Putamen (tissue), 1 donor: ENCODE data around the gene FGF14.

Experiments used
- DNase-seq: peaks from one replicate; pipeline ENCODE4 v3.0.0-alpha.2; 2016; ENCODE audit warnings: low spot score

The FGF14 gene

GRCh38 chr13:101982903-101983302, 418.9 kb downstream of the FGF14 start:
- no peak for DNase-seq

GRCh38 chr13:101979825-101980224, 422.0 kb downstream of the FGF14 start:
- DNase-seq, result no peak

GRCh38 chr13:101978552-101979315, 423.1 kb downstream of the FGF14 start:
- no peak for DNase-seq

GRCh38 chr13:101977475-101977874, 424.4 kb downstream of the FGF14 start:
- no peak for DNase-seq

- no peak for DNase-seq
Measured at GRCh38 chr13:101972191-101972590, 429.7 kb downstream of the FGF14 start.

GRCh38 chr13:101970341-101970740, 431.5 kb downstream of the FGF14 start:
- DNase-seq, result no peak

GRCh38 chr13:101967781-101968180, 434.1 kb downstream of the FGF14 start:
- no peak for DNase-seq

- DNase-seq, result no peak
Measured at GRCh38 chr13:101967216-101967615, 434.6 kb downstream of the FGF14 start.

- no peak for DNase-seq
Measured at GRCh38 chr13:101965096-101965495, 436.8 kb downstream of the FGF14 start.

GRCh38 chr13:101959016-101959415, 442.8 kb downstream of the FGF14 start:
- DNase-seq, result no peak

- DNase-seq, result no peak
Measured at GRCh38 chr13:101955764-101956163, 446.1 kb downstream of the FGF14 start.

GRCh38 chr13:101951114-101951513, 450.7 kb downstream of the FGF14 start:
- no peak for DNase-seq

- no peak for DNase-seq
Measured at GRCh38 chr13:101949681-101950080, 452.2 kb downstream of the FGF14 start.

- no peak for DNase-seq
Measured at GRCh38 chr13:101946401-101946800, 455.4 kb downstream of the FGF14 start.

- no peak for DNase-seq
Measured at GRCh38 chr13:101945435-101945834, 456.4 kb downstream of the FGF14 start.

GRCh38 chr13:101944521-101944920, 457.3 kb downstream of the FGF14 start:
- no peak for DNase-seq

GRCh38 chr13:101942535-101943157, 459.2 kb downstream of the FGF14 start:
- DNase-seq, result no peak

GRCh38 chr13:101942038-101942437, 459.8 kb downstream of the FGF14 start:
- peak; percentile 11 for DNase-seq

- no peak for DNase-seq
Measured at GRCh38 chr13:101941095-101941783, 460.6 kb downstream of the FGF14 start.

- no peak for DNase-seq
Measured at GRCh38 chr13:101939370-101939769, 462.5 kb downstream of the FGF14 start.

- no peak for DNase-seq
Measured at GRCh38 chr13:101935828-101936227, 466.0 kb downstream of the FGF14 start.

- no peak for DNase-seq
Measured at GRCh38 chr13:101931186-101931585, 470.7 kb downstream of the FGF14 start.

- DNase-seq, result no peak
Measured at GRCh38 chr13:101930331-101930730, 471.5 kb downstream of the FGF14 start.
